NB4 (cell line): ENCODE results near the gene TSPAN31.

Experiments
- POLR2A ChIP-seq: IDR thresholded peaks from 2 replicates; pipeline ENCODE4 v1.6.1; 2011; ENCODE audit warnings: mild to moderate bottlenecking; ENCODE audit not compliant: insufficient read length; ENCODE audit errors: extremely low read depth
- TF ChIP-seq, protein P1 (sequence below): IDR thresholded peaks from 2 replicates; pipeline ENCODE4 v1.6.1; 2011; ENCODE audit warnings: low read depth, low read length
- TF ChIP-seq, protein P2 (sequence below): IDR thresholded peaks from one replicate; pipeline ENCODE4 v1.5.1; 2012; ENCODE audit warnings: low read depth, low read length

DNA sequence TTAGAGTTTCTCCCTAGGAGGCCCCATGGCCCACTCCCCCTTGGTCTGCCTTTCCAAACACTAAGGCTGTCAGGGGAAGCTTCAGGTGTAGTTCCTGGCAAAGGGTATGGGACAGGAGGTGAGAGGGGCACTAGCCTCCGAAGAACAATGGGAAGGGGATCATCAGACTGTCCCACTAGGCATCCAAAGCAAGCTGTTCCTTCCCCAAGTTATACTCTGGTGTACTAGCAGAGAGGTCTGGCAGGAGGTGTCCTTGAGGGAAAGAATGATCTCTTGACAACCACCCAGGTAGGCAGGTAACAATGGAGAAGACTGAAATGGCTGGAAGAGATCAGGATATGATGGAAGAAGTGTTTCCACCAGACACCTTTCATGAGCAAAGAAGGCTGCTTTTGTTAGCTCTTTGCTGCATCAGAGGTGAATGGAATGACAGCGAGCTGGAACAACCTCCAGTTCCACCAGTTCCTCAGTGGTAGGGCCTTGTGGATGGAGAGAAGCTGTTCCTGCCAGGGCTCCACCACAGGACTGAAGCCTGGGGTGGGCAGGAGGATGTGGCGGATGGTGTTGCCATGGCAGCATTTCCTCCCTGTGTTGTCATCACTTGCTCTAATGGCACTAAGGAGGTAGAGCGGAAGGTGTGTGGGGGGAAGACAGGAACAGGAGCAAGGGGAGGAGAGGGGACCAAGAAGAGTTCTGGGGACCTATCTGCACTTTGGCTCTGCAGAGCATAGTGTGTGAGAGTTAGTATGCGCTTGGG lies 4.0 kb upstream of the TSPAN31 start:
- TF ChIP-seq, protein P1, sequence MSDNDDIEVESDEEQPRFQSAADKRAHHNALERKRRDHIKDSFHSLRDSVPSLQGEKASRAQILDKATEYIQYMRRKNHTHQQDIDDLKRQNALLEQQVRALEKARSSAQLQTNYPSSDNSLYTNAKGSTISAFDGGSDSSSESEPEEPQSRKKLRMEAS = no peak
- TF ChIP-seq, protein P2, sequence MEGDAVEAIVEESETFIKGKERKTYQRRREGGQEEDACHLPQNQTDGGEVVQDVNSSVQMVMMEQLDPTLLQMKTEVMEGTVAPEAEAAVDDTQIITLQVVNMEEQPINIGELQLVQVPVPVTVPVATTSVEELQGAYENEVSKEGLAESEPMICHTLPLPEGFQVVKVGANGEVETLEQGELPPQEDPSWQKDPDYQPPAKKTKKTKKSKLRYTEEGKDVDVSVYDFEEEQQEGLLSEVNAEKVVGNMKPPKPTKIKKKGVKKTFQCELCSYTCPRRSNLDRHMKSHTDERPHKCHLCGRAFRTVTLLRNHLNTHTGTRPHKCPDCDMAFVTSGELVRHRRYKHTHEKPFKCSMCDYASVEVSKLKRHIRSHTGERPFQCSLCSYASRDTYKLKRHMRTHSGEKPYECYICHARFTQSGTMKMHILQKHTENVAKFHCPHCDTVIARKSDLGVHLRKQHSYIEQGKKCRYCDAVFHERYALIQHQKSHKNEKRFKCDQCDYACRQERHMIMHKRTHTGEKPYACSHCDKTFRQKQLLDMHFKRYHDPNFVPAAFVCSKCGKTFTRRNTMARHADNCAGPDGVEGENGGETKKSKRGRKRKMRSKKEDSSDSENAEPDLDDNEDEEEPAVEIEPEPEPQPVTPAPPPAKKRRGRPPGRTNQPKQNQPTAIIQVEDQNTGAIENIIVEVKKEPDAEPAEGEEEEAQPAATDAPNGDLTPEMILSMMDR = no peak
- TF ChIP-seq POLR2A = no peak
